A549 treated with CpdA at 1 μM for 4 hours (cell line): Measurements from ENCODE around the gene ACOT6. TPM values are rescaled to one million over a fixed set of nuclear protein-coding genes. Genes with fewer than 3 reads are reported as not detected.

Experiments
- total RNA-seq: library from RNA; stranded (reverse); fragments of 200-300 nt; extraction: Qiagen RNA extraction; gene quantifications from 5 replicates; pipeline ENCODE4 v1.2.3, GENCODE V29; 2022; ENCODE audit warnings: low read depth

Gene ACOT6
- not detected in 5 replicates for total RNA-seq

GRCh38 chr14:73612339-73613045 is at the start of gene ACOT6:
TSS of gene ACOT6 (plus strand) at chr14:73612517. CDS start at chr14:73612572, 55 bp downstream.

GRCh38 chr14:73569185-73569958 is 42.9 kb upstream of the ACOT6 start, which contains the start of gene ACOT2:
TSS of gene ACOT2 (plus strand) at chr14:73569213. CDS start at chr14:73569241, 28 bp downstream.

GRCh38 chr14:73591690-73592449 is 20.4 kb upstream of the ACOT6 start, which contains the start of gene ACOT4:
TSS of gene ACOT4 (plus strand) at chr14:73591873. CDS start at chr14:73591960, 87 bp downstream.

GRCh38 chr14:73644531-73645247 is 32.4 kb downstream of the ACOT6 start, which contains the start of gene DNAL1:
TSS of gene DNAL1 (plus strand) at chr14:73644986. CDS start at chr14:73645040, 54 bp downstream.

Other genes starting within 250 kb of the ACOT6 start
- 34.8 to 42.7 TPM (median 41.9 TPM) in 5 replicates for gene NUMB, start 154.0 kb upstream of the ACOT6 start, total RNA-seq
- 20.1 to 28.2 TPM (median 26.1 TPM) in 5 replicates for gene RIOX1, start 121.6 kb upstream of the ACOT6 start, total RNA-seq
- gene ACOT1, start 75.4 kb upstream of the ACOT6 start, total RNA-seq, result 6.1 to 8.2 TPM (median 7.4 TPM) in 5 replicates
- gene HEATR4, start 53.6 kb upstream of the ACOT6 start, total RNA-seq, result 0.02 to 0.07 TPM (median 0.06 TPM) in 3 of 5 replicates, not detected in the others
- 42.7 to 50.5 TPM (median 50.2 TPM) in 5 replicates for gene ACOT2, start 43.3 kb upstream of the ACOT6 start, total RNA-seq
- 1.4 to 2.2 TPM (median 2.0 TPM) in 5 replicates for gene ACOT4, start 20.6 kb upstream of the ACOT6 start, total RNA-seq
- 9.3 to 10.5 TPM (median 9.9 TPM) in 5 replicates for gene DNAL1, start 32.5 kb downstream of the ACOT6 start, total RNA-seq
- gene PNMA1, start 101.9 kb downstream of the ACOT6 start, total RNA-seq, result 55.7 to 62.5 TPM (median 59.4 TPM) in 5 replicates
- 7.5 to 10.4 TPM (median 10.2 TPM) in 5 replicates for gene PTGR2, start 239.3 kb downstream of the ACOT6 start, total RNA-seq